HG02870 (cell line): ENCODE data around the gene MBD3L5.
"Not testable (repeated sequence)": the region's sequence is repeated elsewhere in the genome, so short reads cannot be mapped to it uniquely, and the experiment has no call there.

Experiments used
- ATAC-seq: cut with Tn5 transposase; IDR thresholded peaks from one replicate; pipeline ENCODE4 v1.9.1; 2021; ENCODE audit warnings: mild to moderate bottlenecking, moderate library complexity; ENCODE audit not compliant: unreplicated experiment

MBD3L5 gene

DNA sequence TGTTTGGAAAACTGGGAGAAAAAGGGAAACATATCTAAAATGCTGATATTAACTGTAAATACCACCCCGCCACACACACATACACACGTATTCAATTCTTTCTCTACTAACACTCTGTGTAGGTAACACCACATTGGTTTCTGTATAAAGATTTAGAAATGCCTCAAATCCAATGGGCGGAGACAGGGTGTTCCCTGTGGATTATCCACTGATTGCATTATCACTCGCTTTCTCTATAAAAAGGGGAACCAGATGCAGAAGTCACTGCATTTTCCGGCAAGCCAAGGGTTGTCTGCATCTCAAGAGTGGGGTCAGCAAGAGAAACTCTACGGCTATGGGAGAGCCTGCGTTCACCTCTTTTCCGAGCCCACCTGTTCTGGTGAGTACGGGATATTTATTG is at the start of gene MBD3L5:
Gene MBD3L5, plus strand, starts transcription at position 301 of the 400 bp plus-strand sequence. Its CDS starts 34 bp downstream, at position 335.
- ATAC-seq: not testable (repeated sequence)

DNA sequence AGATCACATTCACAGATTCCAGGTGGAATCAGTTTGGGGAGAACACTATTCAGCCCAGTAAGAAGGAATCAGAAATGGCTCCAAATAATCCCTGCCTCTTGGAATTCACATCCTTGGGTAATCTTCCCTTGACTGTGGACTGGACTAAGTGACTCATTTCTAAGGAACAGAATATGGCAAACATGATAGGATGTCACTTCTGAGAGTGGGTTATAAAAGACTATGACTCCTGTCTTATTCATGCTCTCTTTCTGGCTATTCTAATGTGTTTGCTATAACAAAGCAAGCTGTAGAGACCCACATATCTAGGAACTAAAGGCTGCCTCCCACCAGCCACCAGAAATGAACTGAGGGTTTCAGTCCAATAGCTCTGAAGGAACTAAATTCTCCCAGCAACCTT is 46.9 kb upstream of the MBD3L5 start:
- ATAC-seq: no peak

GRCh38 chr19:6987850-6988249 is 42.5 kb upstream of the MBD3L5 start:
- ATAC-seq: no peak

GRCh38 chr19:6988257-6988656 is 42.1 kb upstream of the MBD3L5 start:
- no peak for ATAC-seq

DNA sequence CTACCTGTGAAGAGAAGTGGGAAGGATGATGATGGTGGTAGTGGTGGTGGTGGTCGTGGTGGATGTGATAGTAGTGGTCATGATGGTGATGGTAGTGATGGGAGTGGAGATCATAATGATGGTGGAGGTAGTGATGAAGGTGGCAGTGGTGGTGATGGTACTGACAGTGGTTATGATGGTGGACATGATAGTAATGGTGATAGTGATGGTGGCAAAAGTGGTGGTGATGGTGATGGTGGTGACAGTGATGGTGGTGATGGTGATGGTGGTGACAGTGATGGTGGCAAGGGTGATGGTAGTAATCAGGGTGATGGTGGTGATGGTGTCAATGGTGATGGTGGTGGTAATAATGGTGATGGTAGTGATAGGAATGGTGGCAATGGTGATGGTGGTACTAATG is 35.3 kb upstream of the MBD3L5 start:
- no peak for ATAC-seq

DNA sequence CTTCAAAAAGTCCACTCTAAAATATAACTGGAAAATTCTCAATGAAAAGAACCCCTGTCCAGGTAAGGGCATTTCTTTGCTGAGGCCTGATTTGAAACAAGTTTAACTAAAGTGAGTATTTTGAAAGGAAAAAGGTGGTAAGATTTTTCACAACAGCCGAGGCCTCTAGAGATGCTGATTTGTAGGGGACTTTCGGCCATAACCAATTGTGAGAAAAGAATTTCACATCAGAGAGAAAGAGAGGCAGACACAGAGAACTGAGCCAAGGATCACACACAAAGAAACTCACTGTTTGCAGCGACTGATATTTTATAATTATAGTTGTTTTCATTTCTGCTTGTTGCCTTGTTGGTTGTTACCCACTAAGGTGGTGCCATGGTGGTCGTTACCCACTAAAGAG is 33.6 kb upstream of the MBD3L5 start:
- no peak for ATAC-seq

DNA sequence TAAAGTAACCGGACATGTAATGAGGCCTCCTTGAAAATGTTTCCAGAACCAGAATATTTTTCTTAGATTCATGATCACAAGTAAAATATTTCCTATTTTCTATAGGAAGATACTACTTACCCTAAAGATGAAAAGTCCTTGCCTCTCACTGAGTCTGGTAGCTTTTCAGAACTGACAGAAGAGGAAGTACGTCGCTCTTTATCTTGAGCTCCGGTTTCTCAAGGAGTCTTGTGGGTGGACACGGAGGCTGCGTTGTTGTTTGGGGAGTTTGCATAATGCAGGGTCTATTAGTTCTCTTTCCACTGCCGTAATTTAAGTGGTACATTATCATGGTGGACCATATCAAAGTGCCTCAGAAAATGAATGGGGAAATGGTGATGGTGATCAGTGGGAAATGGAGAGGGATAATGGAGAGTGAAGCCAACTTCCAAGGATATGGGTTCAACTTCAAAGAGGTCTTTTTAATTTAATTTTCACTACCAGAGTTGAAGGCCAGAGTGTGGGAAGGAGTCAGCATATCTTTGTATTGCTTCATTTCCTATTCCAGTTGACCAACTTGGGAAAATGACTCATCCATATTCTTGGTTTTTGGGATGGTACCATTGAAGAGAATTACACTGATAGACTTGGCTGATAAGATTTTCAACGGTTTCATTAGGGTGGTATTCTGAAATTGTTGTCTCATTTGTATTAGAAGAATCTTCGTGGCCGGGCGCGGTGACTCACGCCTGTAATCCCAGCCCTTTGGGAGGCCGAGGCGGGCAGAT is 32.5 kb upstream of the MBD3L5 start:
- ATAC-seq: no peak

DNA sequence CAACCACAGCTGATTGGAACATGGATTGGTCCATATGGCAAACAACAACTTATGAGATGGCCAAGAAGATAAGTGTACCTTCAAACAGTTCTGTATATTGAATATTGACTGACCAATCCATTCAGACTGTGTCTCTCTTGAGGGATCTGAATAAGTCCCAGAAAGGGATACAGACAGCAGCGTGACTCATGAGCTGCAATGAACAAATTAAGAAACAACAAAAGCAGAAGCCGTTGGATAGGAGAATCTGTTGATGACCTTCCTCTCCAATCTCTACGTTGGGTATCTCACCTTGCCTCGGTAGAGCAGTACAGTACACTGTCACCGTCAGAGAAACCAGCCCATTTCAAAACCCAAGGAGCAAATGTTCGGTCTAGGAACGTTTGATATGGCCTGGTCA is 30.4 kb upstream of the MBD3L5 start:
- no peak for ATAC-seq

DNA sequence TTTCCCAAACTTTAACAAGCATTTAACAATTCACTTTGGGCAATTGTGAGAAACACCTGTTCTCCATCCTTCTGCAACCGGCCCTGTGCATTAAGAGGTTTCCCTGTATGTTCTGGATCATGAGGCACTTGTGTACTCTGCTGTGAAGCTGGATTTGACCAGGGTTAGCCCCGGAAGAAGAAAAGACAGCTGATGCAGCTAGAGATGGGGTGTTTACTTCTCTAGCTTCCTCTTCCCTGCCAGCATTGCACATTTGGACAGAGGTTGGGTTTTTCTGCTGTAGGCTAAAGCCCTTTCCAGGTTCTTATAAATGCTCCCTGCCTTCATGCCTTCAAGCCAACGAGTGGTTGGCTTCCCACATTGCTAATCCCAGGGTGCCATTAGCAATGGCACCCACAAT is 30.0 kb upstream of the MBD3L5 start:
- ATAC-seq: no peak

DNA sequence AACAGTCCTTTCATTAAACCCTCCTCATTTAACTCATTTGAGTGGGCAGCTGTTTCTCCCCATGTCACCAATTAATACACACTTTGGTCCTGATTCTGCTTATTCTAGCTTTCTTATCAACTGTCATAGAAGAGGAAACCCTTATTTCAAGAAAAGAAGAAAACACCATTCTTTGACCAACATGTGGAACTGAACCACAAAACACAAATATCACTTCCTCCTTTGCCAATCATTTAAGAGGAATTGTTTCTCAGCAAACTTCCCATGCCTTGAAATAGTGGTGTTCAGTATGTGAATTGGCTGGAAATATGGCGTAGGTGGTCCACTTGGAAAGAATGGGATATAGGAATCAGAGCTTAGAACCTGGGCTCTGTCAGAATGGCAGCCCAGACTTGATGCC is 29.6 kb upstream of the MBD3L5 start:
- no peak for ATAC-seq

- no peak for ATAC-seq
These were observed 26.0 kb upstream of the MBD3L5 start for GRCh38 chr19:7004313-7004931.

- no peak for ATAC-seq
These were observed 24.2 kb upstream of the MBD3L5 start for GRCh38 chr19:7006135-7006704.

GRCh38 chr19:7007859-7008258 is 22.5 kb upstream of the MBD3L5 start:
- no peak for ATAC-seq

DNA sequence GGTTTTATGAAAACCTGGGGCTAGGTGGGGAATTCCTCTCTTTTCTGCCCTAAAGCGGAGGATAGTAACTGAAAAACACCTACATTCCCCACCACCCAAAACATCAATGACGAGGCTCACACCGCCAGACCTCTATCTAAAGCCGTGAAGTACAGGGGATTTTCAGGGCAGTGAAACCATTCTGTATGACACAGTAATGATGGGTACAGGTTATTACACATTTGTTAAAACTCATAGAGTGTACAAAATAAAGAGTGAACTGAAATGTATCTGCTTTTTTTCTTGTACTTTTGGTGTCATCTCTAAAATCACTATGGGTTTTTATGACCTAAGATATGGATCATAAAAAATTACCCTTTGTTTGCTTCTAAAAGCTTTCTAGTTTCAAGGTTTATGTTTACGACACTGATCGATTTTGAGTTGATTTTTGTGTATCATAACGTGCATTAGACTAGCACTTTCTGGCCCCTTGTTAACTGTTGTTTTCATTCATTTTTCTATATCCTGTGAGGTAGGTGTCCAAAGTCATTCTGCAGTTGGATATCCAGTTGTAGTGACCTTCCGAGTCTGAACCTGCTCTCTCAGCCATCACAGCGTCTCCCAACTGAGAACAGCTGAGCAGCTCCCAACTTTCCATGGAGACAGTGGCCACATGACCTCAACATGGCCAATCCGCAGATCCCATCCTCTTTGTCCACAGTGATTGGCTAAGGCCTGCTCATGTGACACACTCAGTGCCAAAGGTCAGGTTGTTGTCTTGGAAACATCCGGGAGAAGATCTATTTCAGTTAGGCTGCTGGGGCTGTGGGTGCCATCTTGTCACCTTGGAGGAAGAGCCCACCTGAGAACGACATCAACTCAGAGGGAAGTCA is 19.4 kb upstream of the MBD3L5 start:
- no peak for ATAC-seq

- no peak for ATAC-seq
These were observed 16.7 kb upstream of the MBD3L5 start for GRCh38 chr19:7013678-7014077.

- no peak for ATAC-seq
These were observed 11.6 kb upstream of the MBD3L5 start for GRCh38 chr19:7018828-7019227.

DNA sequence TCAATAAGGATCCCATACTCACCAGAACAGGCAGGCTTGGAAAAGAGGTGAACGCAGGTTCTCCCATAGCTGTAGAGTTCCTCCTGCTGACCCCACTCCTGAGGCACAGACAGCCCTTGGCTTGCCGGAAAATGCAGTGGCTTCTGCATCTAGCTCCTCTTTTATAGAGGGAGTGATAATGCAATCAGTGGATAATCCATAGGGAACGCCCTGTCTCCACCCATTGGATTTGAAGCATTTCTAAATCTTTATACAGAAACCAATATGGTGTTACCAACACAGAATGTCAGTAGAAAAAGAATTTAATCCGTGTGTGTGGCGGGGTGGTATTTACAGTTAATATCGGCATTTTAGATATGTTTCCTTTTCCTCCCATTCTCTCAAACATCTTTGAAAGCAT is 9.0 kb upstream of the MBD3L5 start, which contains the start of gene MBD3L2B:
Gene MBD3L2B, minus strand, starts transcription at position 101 of the 400 bp plus-strand sequence. Its CDS starts 34 bp downstream, at position 67.
- ATAC-seq: not testable (repeated sequence)

DNA sequence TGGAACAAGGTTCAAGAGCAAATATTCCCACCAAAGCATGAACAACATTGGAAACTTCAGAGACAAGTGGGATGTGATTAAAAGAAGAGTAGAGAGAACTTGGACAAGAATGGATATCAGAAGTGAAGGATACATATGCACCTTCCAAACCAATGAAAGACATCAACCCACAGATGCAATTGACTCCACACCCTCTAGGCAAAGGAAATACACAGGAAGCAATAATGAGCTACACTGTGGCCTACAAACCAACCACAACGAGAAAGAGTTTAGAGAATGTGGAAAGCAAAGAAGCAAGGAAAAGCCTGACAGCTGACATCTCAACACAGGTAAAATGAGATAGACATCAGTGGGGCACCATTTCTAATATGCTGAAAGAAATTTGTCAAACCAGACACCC is 1.6 kb upstream of the MBD3L5 start:
- ATAC-seq: not testable (repeated sequence)

- not testable (repeated sequence) for ATAC-seq
These were observed 9.7 kb downstream of the MBD3L5 start, which contains the start of gene MBD3L4 for GRCh38 chr19:7040079-7040478. Gene MBD3L4, minus strand, starts transcription at chr19:7040179. Its CDS starts 35 bp downstream, at chr19:7040144.

DNA sequence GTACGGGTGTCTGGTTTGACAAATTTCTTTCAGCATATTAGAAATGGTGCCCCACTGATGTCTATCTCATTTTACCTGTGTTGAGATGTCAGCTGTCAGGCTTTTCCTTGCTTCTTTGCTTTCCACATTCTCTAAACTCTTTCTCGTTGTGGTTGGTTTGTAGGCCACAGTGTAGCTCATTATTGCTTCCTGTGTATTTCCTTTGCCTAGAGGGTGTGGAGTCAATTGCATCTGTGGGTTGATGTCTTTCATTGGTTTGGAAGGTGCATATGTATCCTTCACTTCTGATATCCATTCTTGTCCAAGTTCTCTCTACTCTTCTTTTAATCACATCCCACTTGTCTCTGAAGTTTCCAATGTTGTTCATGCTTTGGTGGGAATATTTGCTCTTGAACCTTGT is 11.2 kb downstream of the MBD3L5 start:
- ATAC-seq: not testable (repeated sequence)

GRCh38 chr19:7049021-7049420 is 18.6 kb downstream of the MBD3L5 start, which contains the start of gene MBD3L2:
Gene MBD3L2, plus strand, starts transcription at chr19:7049321. Its CDS starts 53 bp downstream, at chr19:7049374.
- not testable (repeated sequence) for ATAC-seq
